Ectodermal cell (in vitro differentiated cells): ENCODE data around the gene ACTR1B.
"Not testable (repeated sequence)": the region's sequence is repeated elsewhere in the genome, so short reads cannot be mapped to it uniquely, and the experiment has no call there.

ENCODE experiments used
- H3K27ac ChIP-seq: 2 replicates; pipeline ENCODE4 v1.7.0; 2013; ENCODE audit warnings: mild to moderate bottlenecking, low read depth, low read length; ENCODE audit not compliant: insufficient read depth, poor library complexity, severe bottlenecking
- H3K27me3 ChIP-seq: 2 replicates; pipeline ENCODE4 v1.7.0; 2013; ENCODE audit warnings: mild to moderate bottlenecking, low read length; ENCODE audit not compliant: insufficient read depth, control insufficient read depth, poor library complexity, severe bottlenecking
- H3K36me3 ChIP-seq: one replicate; pipeline ENCODE4 v1.7.0; 2013; ENCODE audit warnings: low read length; ENCODE audit not compliant: control insufficient read depth, insufficient read depth
- H3K4me1 ChIP-seq: one replicate; pipeline ENCODE4 v1.7.0; 2013; ENCODE audit warnings: low read length; ENCODE audit not compliant: control insufficient read depth, insufficient read depth
- H3K4me3 ChIP-seq: 2 replicates; pipeline ENCODE4 v1.7.0; 2013; ENCODE audit warnings: low read depth, low read length, control low read depth; ENCODE audit not compliant: insufficient read depth
- H3K9me3 ChIP-seq: 2 replicates; pipeline ENCODE4 v1.7.0; 2013; ENCODE audit warnings: mild to moderate bottlenecking, low read length, moderate library complexity; ENCODE audit not compliant: control insufficient read depth
- WGBS, 2 experiments: methylation state at CpG; one replicate each; pipeline ENCODE4 v1.1.7; 2013; ENCODE audit warnings: missing lambda C conversion rate in 2 of 2; 5-methylcytosine and 5-hydroxymethylcytosine counted together

Gene ACTR1B

GRCh38 chr2:97691166-97691565 is 27.3 kb upstream of the ACTR1B start:
- Histone ChIP-seq H3K36me3 (no peaks in the 10 kb centered on the region), H3K4me1 (peaks cover 6% of the 10 kb centered on the region), H3K27me3 (no peaks in the 10 kb centered on the region), H3K4me3 (no peak overlapping the region), H3K27ac (no peak overlapping the region), H3K9me3 (no peaks in the 10 kb centered on the region)
- 44 to 45% methylated on average over 6 of the region's 6 CpGs for WGBS, 2 experiments

GRCh38 chr2:97688062-97688827 is 24.4 kb upstream of the ACTR1B start:
- 92 to 94% methylated on average over 11 of the region's 11 CpGs for WGBS, 2 experiments
- Histone ChIP-seq H3K4me3 (no peak overlapping the region), H3K36me3 (no peaks in the 10 kb centered on the region), H3K9me3 (no peaks in the 10 kb centered on the region), H3K4me1 (peaks cover 6% of the 10 kb centered on the region), H3K27ac (no peak overlapping the region), H3K27me3 (no peaks in the 10 kb centered on the region)

- H3K4me3 ChIP-seq, H3K27ac ChIP-seq, H3K4me1 ChIP-seq, H3K27me3 ChIP-seq, H3K36me3 ChIP-seq, H3K9me3 ChIP-seq: not testable (repeated sequence)
- WGBS, 2 experiments = 91 to 96% methylated on average over 1 of the region's 3 CpGs
Measured at GRCh38 chr2:97687235-97687634, 23.4 kb upstream of the ACTR1B start.

GRCh38 chr2:97678298-97678697 is 14.5 kb upstream of the ACTR1B start:
- 83 to 86% methylated on average over 1 of the region's 1 CpG for WGBS, 2 experiments
- Histone ChIP-seq H3K36me3 (no peaks in the 10 kb centered on the region), H3K27me3 (no peaks in the 10 kb centered on the region), H3K27ac (no peak overlapping the region), H3K4me1 (no peaks in the 10 kb centered on the region), H3K9me3 (no peaks in the 10 kb centered on the region), H3K4me3 (no peak overlapping the region)

GRCh38 chr2:97677480-97677879 is 13.6 kb upstream of the ACTR1B start:
- Histone ChIP-seq H3K9me3 (no peaks in the 10 kb centered on the region), H3K4me1 (no peaks in the 10 kb centered on the region), H3K27ac (no peak overlapping the region), H3K4me3 (no peak overlapping the region), H3K36me3 (no peaks in the 10 kb centered on the region), H3K27me3 (no peaks in the 10 kb centered on the region)
- WGBS, 2 experiments = 97 to 99% methylated on average over 2 of the region's 2 CpGs

- H3K27ac ChIP-seq = no peak overlapping the region
- no peaks in the 10 kb centered on the region for H3K4me1 ChIP-seq
- 88 to 94% methylated on average over 1 of the region's 1 CpG for WGBS, 2 experiments
Measured at GRCh38 chr2:97676620-97677019, 12.8 kb upstream of the ACTR1B start.

GRCh38 chr2:97675430-97676113 is 11.7 kb upstream of the ACTR1B start:
- Histone ChIP-seq H3K9me3 (no peaks in the 10 kb centered on the region), H3K4me1 (no peaks in the 10 kb centered on the region), H3K4me3 (no peak overlapping the region), H3K27me3 (no peaks in the 10 kb centered on the region), H3K27ac (no peak overlapping the region), H3K36me3 (no peaks in the 10 kb centered on the region)
- 62 to 70% methylated on average over 5 of the region's 5 CpGs for WGBS, 2 experiments

More at GRCh38 chr2:97676620-97677019, 12.8 kb upstream of the ACTR1B start:
- H3K4me3 ChIP-seq = no peak overlapping the region
- H3K36me3 ChIP-seq = no peaks in the 10 kb centered on the region
- no peaks in the 10 kb centered on the region for H3K9me3 ChIP-seq
- H3K27me3 ChIP-seq = no peaks in the 10 kb centered on the region

- WGBS, 2 experiments = 93 to 96% methylated on average over 8 of the region's 8 CpGs
- H3K9me3 ChIP-seq = no peaks in the 10 kb centered on the region
- no peaks in the 10 kb centered on the region for H3K27me3 ChIP-seq
- no peak overlapping the region for H3K27ac ChIP-seq
- no peaks in the 10 kb centered on the region for H3K4me1 ChIP-seq
- no peak overlapping the region for H3K4me3 ChIP-seq
- no peaks in the 10 kb centered on the region for H3K36me3 ChIP-seq
Measured at GRCh38 chr2:97673915-97674283, 10.1 kb upstream of the ACTR1B start.

- H3K27me3 ChIP-seq = no peaks in the 10 kb centered on the region
- H3K36me3 ChIP-seq = no peaks in the 10 kb centered on the region
- no peaks in the 10 kb centered on the region for H3K4me1 ChIP-seq
- H3K9me3 ChIP-seq = no peaks in the 10 kb centered on the region
- 90 to 97% methylated on average over 9 of the region's 9 CpGs for WGBS, 2 experiments
- H3K4me3 ChIP-seq = no peak overlapping the region
- no peak overlapping the region for H3K27ac ChIP-seq
Measured at GRCh38 chr2:97673182-97673914, 9.5 kb upstream of the ACTR1B start.

GRCh38 chr2:97672606-97673140 is 8.8 kb upstream of the ACTR1B start:
- WGBS, 2 experiments = 90 to 95% methylated on average over 5 of the region's 6 CpGs
- H3K27ac ChIP-seq, H3K36me3 ChIP-seq, H3K4me3 ChIP-seq, H3K9me3 ChIP-seq, H3K27me3 ChIP-seq, H3K4me1 ChIP-seq: not testable (repeated sequence)
